Vagina (tissue), 2 donors: Measurements from ENCODE around the gene MCF2L. TPM values are rescaled to one million over a fixed set of nuclear protein-coding genes. Genes with fewer than 3 reads are reported as not detected.

ENCODE experiments used
- DNase-seq, 2 donors: peaks; one replicate each; pipeline ENCODE4 v3.0.0-alpha.2; 2017; ENCODE audit errors: extremely low spot score in 2 of 2
- H3K27ac ChIP-seq: fragments of 200-600 bp; sonication (generic); one replicate; pipeline ENCODE4 v1.5.1; 2019
- H3K27me3 ChIP-seq: fragments of 200-600 bp; sonication (generic); one replicate; pipeline ENCODE4 v1.5.1; 2019
- H3K36me3 ChIP-seq, 2 donors: fragments of 200-600 bp; sonication (generic); one replicate each; pipeline ENCODE4 v1.5.1; 2017 to 2019
- H3K4me1 ChIP-seq: fragments of 200-600 bp; sonication (generic); one replicate; pipeline ENCODE4 v1.5.1; 2019
- H3K4me3 ChIP-seq, 2 donors: fragments of 200-600 bp; sonication (generic); 1 replicate in 1 of 2; 2 replicates in 1 of 2; pipeline ENCODE4 v1.5.1; 2016 to 2019
- H3K9me3 ChIP-seq: fragments of 200-600 bp; sonication (generic); one replicate; pipeline ENCODE4 v1.5.1; 2019
- POLR2A ChIP-seq, 2 donors: fragments of 450-650 bp; IDR thresholded peaks; one replicate each; pipeline ENCODE4 v1.6.1; 2017; ENCODE audit warnings: antibody characterized with exemption in 2 of 2, mild to moderate bottlenecking in 2 of 2, moderate library complexity in 2 of 2
- POLR2AphosphoS5 ChIP-seq, 2 donors: sonication (generic); formaldehyde crosslinking; IDR thresholded peaks; one replicate each; pipeline ENCODE4 v1.9.0; 2017; ENCODE audit warnings: antibody characterized with exemption in 2 of 2, mild to moderate bottlenecking in 2 of 2, low read depth in 1 of 2; ENCODE audit not compliant: insufficient read depth in 1 of 2
- intact Hi-C: fragments of 100-400 bp; cut with DNase I; formaldehyde crosslinking; loops from one replicate; pipeline ENCODE4 v1.15.1; 2023
- total RNA-seq: library from RNA; depleted of rRNA; stranded (reverse); fragments of >200 nt; gene quantifications from one replicate; pipeline ENCODE4 v1.2.3, GENCODE V29; 2016
- TF ChIP-seq, protein P1 (sequence below), 3 experiments: fragments of 450-650 bp in 2 of 3; fragments of 200-600 bp in 1 of 3; sonication (generic) in 1 of 3; IDR thresholded peaks; one replicate each; pipeline ENCODE4 v1.5.1; 2017 to 2019; ENCODE audit warnings: antibody characterized with exemption in 3 of 3, mild to moderate bottlenecking in 2 of 3, moderate library complexity in 2 of 3

Gene MCF2L
- total RNA-seq, 1 donor from 2014 or later, result 45.4 TPM

DNA sequence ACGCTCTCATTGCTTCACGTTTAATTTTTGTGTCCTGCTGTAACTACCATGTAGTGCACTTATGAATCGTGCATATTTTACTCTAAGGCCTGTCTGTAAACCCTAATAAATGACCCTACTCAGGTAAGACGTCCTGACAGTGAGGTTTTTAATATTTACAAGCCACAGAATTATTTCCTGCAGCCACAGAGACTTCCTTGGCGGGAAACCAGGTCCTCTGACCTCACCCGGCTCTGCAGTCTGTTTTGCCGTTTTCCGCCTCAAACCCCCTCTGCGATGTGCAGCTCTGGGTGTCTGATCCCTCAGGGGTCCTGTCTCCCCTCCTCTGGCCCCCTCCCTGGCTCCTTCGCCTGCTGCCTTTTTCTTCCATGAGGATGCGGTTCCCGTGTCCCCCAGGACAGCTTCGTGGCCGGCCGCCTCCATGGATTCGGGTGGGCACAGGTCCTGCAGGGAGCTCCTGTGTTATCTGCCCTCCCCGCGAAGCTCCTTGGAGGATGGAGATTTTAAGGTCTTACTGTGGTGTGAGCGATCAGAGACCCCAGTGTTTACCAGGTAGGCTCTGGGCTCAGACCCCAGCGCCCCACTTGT is 66.3 kb downstream of the MCF2L start:
- Histone ChIP-seq H3K4me1 (peaks cover 7% of the 10 kb centered on the region), H3K4me3 (no peak overlapping the region), H3K9me3 (no peaks in the 10 kb centered on the region), H3K27ac (peak overlapping the region; percentile 16), H3K36me3 (no peaks in the 10 kb centered on the region), H3K27me3 (no peaks in the 10 kb centered on the region)
- intact Hi-C loops, result no loop called here
- TF ChIP-seq, protein P1, sequence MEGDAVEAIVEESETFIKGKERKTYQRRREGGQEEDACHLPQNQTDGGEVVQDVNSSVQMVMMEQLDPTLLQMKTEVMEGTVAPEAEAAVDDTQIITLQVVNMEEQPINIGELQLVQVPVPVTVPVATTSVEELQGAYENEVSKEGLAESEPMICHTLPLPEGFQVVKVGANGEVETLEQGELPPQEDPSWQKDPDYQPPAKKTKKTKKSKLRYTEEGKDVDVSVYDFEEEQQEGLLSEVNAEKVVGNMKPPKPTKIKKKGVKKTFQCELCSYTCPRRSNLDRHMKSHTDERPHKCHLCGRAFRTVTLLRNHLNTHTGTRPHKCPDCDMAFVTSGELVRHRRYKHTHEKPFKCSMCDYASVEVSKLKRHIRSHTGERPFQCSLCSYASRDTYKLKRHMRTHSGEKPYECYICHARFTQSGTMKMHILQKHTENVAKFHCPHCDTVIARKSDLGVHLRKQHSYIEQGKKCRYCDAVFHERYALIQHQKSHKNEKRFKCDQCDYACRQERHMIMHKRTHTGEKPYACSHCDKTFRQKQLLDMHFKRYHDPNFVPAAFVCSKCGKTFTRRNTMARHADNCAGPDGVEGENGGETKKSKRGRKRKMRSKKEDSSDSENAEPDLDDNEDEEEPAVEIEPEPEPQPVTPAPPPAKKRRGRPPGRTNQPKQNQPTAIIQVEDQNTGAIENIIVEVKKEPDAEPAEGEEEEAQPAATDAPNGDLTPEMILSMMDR (IDR thresholded peaks at IDR 0.05), result no peak
- TF ChIP-seq POLR2A (IDR thresholded peaks at IDR 0.05), result no peak
- TF ChIP-seq POLR2AphosphoS5 (IDR thresholded peaks at IDR 0.05; ENCODE audit: insufficient read depth in 1 of 2, low read depth in 1 of 2), result no peak
- no peak for DNase-seq

DNA sequence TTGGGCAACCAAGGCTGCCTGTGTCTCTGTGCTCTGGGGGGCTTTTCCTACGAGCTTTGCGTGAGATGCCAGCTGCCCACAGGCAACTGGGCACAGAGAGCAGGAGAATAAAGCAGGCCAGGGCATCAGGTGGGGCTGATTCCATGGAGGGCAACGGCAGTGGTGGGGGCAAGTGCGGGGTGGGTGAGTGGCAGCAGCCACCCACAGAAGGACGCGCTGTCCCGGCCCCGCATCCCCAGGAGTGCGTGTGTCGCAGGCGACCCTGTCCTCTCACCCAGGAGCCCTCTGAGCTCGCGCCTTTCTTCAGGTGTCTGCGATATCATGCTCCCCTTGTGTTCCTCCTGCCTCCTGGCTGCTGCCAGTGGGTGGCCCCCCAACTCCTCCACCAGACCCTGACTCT is 67.4 kb downstream of the MCF2L start:
- intact Hi-C loops, result no loop called here
- Histone ChIP-seq H3K4me1 (peaks cover 17% of the 10 kb centered on the region), H3K4me3 (no peak overlapping the region), H3K27me3 (no peaks in the 10 kb centered on the region), H3K36me3 (no peaks in the 10 kb centered on the region), H3K9me3 (no peaks in the 10 kb centered on the region), H3K27ac (no peak overlapping the region)
- DNase-seq, result no peak
- TF ChIP-seq, protein P1 (IDR thresholded peaks at IDR 0.05), result no peak
- TF ChIP-seq POLR2AphosphoS5 (IDR thresholded peaks at IDR 0.05; ENCODE audit: insufficient read depth in 1 of 2, low read depth in 1 of 2), result no peak
- TF ChIP-seq POLR2A (IDR thresholded peaks at IDR 0.05), result no peak

DNA sequence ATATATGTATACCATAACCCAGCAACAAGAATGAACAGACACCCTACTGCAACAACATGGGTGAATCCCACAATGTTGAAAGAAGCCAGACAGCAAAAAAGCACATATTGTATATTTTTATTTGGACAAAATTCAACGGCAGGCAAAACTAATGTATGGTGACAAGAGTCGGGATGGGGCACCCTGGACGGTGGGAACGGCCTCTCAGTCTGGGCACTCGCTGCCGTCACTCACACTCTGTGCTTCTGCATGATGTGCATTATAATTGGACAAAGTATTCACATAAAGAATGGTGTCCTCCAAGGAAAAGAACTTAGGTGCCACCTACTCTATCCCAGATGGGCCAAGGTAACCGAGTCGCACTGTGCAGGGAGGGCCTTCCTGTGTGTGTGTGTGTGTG is 71.0 kb downstream of the MCF2L start:
- DNase-seq, result no peak
- no peaks in the 10 kb centered on the region for H3K9me3 ChIP-seq
- intact Hi-C loops, result no loop called here
- H3K4me1 ChIP-seq, result peaks cover 23% of the 10 kb centered on the region
- no peaks in the 10 kb centered on the region for H3K27me3 ChIP-seq
- no peaks in the 10 kb centered on the region for H3K36me3 ChIP-seq
- no peak overlapping the region for H3K4me3 ChIP-seq
- TF ChIP-seq, protein P1 (IDR thresholded peaks at IDR 0.05), result no peak
- TF ChIP-seq POLR2A (IDR thresholded peaks at IDR 0.05) (no peak), POLR2AphosphoS5 (IDR thresholded peaks at IDR 0.05; ENCODE audit: insufficient read depth in 1 of 2, low read depth in 1 of 2) (no peak)
- H3K27ac ChIP-seq, result peak overlapping the region; percentile 76

DNA sequence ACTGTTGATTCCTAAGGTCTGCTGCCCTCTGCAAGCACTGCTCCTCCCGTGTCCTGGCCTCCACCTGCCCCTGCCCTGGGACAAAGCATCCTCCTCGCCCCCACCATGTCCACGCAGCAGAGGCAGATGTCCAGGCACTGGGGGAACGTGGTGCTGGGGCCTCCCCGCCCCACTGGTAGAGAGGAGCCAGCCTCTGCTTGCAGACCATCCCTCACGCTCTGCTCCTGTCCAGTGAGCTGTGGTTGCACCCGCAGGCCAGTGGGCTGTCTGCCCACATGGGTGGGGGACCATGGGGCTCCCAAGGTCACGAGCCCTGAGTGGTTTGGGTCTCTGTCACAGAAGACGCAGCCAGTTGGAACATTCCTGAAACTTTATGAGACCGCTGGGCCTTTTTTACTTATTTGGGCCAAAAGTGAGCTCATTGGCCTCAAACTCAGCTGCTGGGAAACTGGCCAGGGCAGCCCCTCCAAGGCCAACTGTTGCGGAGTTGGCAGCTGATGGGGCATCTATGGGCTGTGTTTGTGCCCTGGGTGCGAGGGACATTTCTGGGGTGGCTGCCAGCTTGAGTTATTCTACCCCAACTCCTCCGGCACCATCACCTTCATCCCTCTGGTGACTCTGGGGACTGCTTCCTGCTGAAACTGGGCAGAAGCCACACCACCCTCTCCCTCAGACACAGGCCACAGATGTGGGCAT is 71.7 kb downstream of the MCF2L start:
- Histone ChIP-seq H3K36me3 (no peaks in the 10 kb centered on the region), H3K4me3 (no peak overlapping the region), H3K4me1 (peaks cover 17% of the 10 kb centered on the region), H3K27me3 (no peaks in the 10 kb centered on the region), H3K27ac (peak overlapping the region; percentile 76), H3K9me3 (no peaks in the 10 kb centered on the region)
- TF ChIP-seq POLR2AphosphoS5 (IDR thresholded peaks at IDR 0.05; ENCODE audit: insufficient read depth in 1 of 2, low read depth in 1 of 2) (peak; percentile 22 to 39), POLR2A (IDR thresholded peaks at IDR 0.05) (no peak)
- TF ChIP-seq, protein P1 (IDR thresholded peaks at IDR 0.05), result peak in 1 of 3 experiments; percentile 16
- intact Hi-C loops, result no loop called here
- no peak for DNase-seq

DNA sequence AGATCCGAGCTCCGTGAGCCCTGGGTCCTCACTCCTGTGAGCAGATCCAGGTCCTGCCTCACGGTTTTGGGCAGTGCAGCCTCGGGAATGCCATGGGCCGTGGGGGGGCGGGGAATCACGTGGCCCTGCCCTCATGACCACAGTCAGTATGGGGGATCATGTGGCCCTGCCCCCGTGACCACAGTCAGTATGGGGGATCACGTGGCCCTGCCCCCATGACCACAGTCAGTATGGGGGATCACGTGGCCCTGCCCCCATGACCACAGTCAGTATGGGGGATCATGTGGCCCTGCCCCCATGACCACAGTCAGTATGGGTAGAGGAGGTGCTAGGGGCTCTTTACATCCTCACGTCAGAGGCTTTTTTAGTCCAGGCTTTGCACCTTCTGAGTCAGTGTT is 72.3 kb downstream of the MCF2L start:
- Histone ChIP-seq H3K27me3 (no peaks in the 10 kb centered on the region), H3K27ac (peak overlapping the region; percentile 76), H3K36me3 (no peaks in the 10 kb centered on the region), H3K9me3 (no peaks in the 10 kb centered on the region), H3K4me3 (no peak overlapping the region), H3K4me1 (peaks cover 17% of the 10 kb centered on the region)
- intact Hi-C loops, result no loop called here
- no peak for DNase-seq
- no peak for TF ChIP-seq POLR2AphosphoS5 (IDR thresholded peaks at IDR 0.05; ENCODE audit: insufficient read depth in 1 of 2, low read depth in 1 of 2)
- TF ChIP-seq, protein P1 (IDR thresholded peaks at IDR 0.05), result no peak
- no peak for TF ChIP-seq POLR2A (IDR thresholded peaks at IDR 0.05)
